ENCODE measurements around the gene MAN2B2.

DNA sequence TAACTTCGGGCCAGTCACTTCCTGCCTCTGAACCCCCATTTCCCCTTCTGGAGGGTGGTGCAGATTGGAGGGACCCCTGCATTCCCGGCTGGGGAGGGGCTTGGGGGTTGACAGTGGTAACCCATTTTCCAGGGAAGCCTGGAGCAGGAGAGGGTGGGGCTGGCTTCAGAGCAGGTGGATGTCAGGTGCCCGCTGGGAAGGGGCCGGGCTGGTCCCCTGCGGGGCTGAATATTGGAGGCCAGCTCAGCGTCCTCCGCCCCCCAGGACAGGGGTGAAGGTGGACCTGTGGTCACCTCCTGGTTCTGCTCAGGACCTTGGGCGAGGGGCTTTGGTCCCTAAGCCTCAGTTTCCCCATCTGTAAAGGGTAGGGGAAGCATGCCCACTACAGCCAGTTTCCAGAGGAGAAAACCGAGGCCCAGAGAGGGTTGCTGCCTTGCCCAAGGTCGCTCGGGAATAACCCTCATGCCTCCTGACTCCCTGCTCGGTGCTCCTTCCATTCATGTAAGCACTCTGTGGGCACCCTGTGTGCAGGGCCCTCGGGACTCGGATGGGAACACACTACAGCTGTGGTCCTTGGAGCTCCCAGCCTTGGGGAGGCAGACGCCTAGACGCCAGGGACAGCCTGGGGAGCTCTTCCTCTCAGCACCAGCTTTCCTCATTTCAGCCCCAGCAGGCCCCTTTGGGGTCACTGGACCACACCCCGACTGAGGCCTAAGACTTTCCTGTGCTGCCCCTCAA is 683 bp downstream of the MAN2B2 start:
- TF ChIP-seq CTCF (IDR thresholded peaks at IDR 0.05), result no peak
- no peak for TF ChIP-seq POLR2A (IDR thresholded peaks at IDR 0.05)
